ENCODE results near the gene RIPK1.
"Not testable (repeated sequence)": the region's sequence is repeated elsewhere in the genome, so short reads cannot be mapped to it uniquely, and the experiment has no call there.

The RIPK1 gene

DNA sequence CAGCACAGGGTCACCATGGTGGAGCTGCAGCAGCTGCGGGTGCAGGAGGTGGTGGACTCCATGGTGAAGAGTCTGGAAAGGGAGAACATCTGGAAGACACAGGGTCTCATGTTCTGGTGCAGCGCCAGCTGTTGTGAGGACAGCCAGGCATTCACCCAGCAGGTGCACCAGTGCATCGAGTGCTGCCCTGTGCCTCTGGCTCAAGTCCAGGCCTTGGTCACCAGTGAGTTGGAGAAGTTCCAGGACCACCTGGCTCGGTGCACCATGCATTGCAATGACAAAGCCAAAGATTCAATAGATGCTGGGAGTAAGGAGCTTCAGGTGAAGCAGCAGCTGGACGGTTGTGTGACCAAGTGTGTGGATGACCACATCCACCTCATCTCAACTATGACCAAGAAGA, 22.9 kb upstream of the RIPK1 start:
- no peak overlapping the region for H3K4me3 ChIP-seq (ENCODE audit: low read depth, low read length)

DNA sequence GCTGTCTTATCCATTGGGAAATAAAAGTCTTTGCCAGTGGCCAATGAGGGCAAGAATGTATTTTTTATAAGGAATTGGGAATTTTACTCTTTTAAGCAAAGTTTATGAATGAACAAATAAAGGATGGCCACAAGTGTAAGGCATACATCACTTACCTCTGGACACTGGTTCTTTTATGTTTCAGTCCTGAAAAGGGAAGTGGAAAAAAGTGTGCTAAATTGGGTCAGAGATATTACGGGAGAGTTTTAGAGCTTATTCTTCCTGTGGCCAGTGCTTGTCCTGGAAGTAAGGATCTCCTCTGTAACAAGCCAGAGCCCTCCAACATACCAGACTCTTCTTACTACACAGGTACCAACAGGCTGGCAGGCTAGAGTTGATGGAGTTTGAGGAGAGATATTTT, 22.5 kb upstream of the RIPK1 start:
- no peak overlapping the region for H3K4me3 ChIP-seq (ENCODE audit: low read depth, low read length)

DNA sequence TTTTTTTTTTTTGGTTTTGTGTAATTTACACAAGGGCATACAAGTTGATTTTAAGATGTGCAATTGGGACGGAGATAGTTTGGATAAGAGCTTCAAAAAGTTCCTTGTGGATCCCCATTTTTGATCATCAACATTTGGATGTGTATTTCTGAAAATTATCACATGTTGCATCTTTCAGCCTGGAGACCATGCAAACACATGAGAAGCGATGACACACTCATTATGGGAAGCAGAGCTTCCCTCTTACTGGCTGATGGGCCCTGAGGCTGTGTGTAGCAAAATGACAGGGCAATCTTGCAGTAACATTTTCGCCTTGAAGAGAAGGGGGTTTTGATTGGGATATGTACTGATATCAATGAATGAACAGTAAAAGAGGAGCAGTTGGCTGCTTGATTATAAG, 22.0 kb upstream of the RIPK1 start:
- no peak overlapping the region for H3K4me3 ChIP-seq (ENCODE audit: low read depth, low read length)

DNA sequence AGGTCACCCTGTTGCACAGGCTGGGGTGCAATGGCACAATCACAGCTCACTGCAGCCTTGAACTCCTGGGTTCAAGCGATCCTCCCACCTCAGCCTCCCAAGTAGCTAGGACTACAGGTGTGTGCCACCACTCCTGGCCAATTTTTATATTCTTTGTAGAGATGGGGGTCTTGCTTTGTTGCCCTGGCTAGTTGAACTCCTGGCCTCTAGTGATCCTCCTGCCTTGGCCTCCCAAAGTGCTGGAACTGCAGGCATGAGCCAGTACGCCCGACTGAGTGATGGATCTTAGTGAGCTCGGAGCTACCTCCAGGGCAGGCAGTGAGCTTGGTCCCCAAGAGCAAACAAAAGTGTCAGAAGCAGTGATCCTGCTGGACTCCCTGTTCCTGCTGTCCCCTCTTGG, 20.3 kb upstream of the RIPK1 start:
- H3K4me3 ChIP-seq (ENCODE audit: low read depth, low read length) = not testable (repeated sequence)

DNA sequence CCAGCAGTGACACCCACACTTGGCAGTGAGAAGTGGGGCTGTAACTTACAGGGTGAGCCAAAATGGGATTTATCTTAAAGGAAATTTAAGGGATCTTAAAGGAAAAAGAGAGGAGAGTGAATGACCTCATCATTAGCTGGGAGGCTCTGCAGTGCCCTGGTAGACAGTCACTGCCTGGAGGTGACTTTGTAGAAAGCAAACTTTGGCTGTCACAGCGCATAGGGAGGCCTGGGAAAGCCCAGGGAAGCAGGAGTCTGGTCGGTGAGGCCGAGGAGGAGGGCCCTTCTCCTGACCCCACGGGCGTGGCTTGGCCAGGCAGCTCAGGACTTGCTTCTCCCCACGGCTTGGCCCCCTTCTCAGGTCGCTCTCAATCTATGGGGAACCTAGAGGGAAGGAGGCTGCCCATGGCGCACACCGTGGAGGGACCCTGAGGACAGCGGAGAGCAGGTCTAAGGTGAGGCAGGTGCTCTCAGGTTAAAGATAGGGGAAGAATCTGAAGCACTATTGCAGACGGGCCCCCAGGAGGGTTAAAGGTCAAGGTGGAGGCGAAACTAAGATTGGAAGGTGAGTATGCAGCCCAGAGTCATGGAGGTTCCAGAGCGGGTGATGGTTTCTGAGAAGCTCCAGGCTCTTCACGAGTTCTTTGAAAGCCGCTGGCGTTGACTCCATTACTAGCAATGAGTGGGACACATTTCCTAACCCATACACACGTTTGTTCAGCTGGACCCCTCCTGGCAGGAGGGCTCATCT, 15.6 kb upstream of the RIPK1 start:
- no peak overlapping the region for H3K4me3 ChIP-seq (ENCODE audit: low read depth, low read length)

DNA sequence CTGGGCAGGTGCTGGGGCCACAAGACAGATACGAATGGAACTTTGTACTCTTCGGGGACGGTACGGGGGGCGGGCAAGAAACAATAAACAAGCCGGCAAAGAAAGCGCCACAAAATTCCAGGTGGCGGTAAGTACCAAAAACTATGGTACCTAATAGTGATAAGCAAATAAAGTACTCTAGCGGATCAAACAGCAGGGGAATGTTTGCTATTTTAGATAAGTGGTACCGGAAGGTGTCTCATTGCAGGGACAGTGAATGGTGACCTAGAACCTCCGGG, 15.1 kb upstream of the RIPK1 start:
- H3K4me3 ChIP-seq (ENCODE audit: low read depth, low read length) = peak overlapping the region; percentile 40

DNA sequence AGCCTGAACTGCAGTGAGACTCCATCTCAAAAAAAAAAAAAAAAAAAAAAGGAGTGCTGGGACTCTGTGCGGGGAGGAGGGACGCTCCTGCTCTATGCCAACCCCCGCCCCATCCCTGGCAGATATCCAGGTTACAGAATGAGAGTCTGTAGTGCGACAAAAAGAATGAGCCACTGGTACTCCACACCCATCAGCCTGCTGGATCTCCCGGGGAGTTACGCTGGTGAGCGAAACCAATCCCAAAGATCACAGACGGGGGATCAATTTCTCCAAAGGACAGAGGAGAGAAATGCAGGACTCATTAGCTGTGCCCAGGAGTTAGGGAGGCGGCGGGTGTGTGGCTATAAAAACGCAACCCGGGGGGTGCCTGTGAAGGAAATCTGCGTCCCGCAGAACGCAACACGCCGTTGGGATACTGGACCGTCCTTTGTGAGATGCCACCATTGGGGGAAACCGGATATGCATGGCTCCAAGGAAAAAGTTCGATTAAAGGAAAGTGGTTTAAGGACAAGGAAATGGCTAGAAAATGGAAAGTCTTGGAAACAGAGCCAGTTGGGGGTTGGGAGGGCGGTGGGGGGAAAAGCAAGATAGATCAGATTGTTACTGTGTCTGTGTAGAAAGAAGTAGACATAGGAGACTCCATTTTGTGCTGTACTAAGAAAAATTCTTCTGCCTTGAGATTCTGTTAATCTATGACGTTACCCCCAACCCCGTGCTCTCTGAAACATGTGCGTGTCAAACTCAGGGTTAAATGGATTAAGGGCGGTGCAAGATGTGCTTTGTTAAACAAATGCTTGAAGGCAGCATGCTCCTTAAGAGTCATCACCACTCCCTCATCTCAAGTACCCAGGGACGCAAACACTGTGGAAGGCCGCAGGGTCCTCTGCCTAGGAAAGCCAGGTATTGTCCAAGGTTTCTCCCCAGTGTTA, 13.8 kb upstream of the RIPK1 start:
- peak overlapping the region; percentile 9 for H3K4me3 ChIP-seq (ENCODE audit: low read depth, low read length)

DNA sequence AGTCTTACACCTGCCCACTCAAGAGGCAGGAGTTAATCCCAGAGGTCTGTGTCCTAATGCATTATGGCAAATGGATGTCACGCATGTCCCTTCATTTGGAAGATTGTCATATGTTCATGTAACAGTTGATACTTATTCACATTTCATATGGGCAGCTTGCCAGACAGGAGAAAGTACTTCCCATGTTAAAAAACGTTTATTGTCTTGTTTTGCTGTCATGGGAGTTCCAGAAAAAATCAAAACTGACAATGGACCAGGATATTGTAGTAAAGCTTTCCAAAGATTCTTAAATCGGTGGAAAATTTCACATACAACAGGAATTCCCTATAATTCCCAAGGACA, 13.2 kb upstream of the RIPK1 start:
- not testable (repeated sequence) for H3K4me3 ChIP-seq (ENCODE audit: low read depth, low read length)

DNA sequence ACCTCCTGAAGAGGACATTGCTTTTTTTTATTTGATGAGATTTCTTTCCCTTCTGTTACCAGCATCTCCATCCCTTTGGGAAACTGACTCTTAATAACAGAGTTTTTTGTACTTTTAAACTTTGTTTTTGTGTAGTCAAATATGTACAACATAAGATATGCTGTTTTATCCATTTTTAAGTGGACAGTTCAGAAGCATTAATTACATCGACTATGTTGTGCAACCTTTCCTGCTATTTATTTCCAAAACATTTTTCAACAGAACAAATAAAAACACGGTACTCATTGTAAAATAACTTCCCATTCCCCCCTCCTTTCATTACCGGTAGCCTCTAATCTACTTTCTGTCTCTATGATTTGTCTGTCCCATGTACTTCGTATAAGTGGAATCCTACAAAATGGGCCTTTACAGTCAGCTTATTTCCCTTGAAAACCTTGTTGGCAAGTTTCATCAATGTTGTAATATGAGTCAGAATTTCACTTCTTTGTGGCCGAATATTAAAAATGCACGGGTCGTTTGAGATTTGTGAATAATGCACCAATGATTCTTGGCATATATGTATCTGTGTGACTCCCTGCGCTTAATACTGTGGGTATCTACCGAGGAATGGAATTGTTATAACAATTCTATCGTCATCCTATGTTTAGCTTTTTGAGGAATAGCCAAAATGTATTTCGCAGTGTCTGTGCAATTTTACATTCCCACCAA, 11.1 kb upstream of the RIPK1 start:
- H3K4me3 ChIP-seq (ENCODE audit: low read depth, low read length) = no peak overlapping the region

DNA sequence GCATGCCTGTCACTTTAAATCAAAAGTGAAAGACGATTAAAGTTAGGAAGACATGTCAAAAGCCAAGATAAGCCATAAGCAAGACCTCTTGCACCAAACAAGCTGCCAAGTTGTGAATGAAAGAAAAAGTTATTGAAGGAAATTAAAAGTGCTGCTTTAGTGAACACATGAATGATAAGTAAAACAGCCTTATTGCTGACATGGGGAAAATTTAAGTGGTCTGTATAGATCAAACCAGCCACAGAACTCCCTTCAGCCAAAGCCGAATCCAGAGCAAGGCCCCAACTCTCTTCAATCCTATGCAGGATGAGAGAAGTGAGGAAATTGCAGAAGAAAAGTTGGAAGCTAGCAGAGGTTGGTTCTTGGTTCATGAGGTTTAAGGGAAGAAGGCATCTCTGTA, 9.3 kb upstream of the RIPK1 start:
- no peak overlapping the region for H3K4me3 ChIP-seq (ENCODE audit: low read depth, low read length)

DNA sequence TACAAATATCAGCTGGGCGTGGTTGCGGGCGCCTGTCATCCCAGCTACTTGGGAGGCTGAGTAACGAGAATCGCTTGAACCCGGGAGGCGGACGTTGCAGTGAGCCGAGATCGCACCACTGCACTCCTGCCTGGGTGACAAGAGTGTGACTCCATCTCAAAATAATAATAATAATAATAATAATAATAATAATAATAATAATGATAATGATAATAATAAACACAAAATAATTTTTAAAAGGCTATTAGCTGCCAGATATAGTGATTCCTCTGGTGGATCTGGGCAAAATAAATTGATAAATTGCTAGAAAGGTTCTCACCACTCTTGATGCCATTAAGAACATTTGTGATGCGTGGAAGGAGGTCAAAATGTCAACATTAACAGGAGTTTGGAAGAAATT, 8.2 kb upstream of the RIPK1 start:
- not testable (repeated sequence) for H3K4me3 ChIP-seq (ENCODE audit: low read depth, low read length)

DNA sequence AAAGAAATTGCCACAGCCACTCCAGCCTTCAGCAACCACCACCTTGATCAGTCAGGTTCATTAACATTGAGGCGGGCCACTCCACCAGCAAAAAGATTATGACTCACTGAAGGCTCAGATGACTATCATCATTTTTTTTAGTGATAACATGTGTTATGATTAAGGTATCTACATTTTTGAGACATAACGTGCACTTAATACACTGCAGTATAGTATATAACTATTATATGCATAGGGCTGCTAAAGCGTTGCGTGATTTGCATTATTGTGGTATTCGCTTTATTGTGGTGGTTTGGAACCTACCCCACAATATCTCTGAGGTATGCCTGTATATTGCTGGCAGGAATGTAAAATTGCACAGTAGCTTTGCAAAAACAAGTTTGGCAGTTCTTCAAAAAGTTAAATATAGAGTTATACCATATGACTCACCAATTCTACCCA, 6.8 kb upstream of the RIPK1 start:
- no peak overlapping the region for H3K4me3 ChIP-seq (ENCODE audit: low read depth, low read length)

DNA sequence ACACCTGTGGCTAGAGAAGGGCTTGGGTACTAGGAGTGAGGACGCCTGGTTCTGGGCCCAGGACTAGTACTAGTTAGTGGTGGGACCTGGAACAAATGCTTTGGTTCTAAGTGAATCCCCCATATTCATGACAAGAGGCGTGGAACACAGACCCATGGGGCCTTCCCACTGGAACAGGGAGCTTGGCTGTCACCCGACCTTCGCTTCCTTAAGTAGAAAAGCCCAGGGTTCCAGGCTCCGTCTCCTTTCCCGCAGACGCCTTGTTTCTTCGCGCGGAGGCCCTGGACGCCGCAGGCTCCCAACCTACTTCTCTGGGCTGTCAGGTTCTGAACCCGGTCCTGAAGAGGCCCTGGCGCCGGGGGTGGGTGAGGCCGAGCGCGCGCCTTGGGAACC, 5.0 kb upstream of the RIPK1 start:
- peak overlapping the region; percentile 66 for H3K4me3 ChIP-seq (ENCODE audit: low read depth, low read length)

DNA sequence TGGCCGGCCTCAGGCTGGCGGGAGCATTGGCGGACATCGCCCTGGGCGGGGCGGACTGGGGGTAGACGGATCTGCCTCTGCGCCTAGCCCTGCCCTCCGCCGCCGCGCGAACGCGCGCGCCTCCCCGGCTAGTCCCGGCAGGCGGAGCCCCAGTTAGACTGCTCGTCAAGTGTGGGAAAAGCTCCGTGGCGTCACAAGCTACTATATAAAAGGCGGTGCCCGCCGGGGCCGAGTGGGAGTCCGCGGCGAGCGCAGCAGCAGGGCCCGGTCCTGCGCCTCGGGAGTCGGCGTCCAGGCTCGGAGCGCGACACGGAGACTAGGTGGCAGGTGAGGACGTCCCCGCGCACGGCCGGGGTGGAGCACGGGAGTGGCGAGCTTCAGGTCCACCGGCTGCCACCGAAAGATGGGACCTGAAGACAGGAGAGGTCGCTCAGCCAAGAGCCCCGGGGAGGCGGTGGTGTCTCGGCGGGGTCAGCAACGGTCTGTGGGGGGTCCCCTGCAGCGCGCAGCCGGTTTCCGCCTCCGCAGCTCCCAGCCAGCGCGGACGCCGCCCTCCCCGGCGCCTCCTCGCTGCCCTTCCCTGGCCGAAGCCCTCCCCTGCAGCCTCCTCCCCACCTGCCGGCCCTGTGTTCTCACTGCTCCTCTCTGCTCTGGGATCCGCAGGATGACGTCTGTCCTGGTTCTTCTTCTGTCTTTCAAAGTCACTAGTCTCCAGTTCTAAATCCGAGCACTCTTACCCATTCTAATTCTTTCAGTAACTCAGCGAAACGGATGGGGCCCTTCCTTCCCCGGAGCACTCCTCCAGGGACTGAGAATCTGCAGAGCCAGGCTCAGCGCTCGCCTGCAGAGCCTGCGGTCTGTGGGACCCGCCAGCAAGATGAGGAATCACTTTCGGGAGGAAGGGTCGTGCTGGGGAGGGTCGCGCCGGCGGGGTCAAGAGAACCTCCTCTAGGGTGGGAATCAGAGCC, 4.3 kb upstream of the RIPK1 start:
- H3K4me3 ChIP-seq (ENCODE audit: low read depth, low read length) = peak overlapping the region; percentile 66

DNA sequence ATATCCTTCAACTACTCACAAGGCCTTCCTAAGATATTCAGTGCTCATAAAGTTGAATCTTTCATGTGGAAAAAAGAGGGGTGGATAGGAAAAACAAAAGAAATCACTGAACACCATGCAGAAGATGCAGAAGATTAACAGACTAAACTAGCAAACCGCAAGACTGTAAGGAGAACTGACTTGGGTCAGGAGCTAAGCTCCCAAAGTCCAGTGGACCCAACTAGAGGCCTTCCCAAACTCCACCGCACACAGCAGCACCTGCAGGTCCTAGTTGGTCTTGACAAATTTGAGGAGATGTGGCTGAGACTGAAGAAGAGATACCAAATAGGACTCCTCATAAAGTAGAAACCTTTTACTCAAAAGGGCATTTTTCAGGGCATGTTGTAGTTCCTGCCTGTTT, 3.3 kb downstream of the RIPK1 start:
- no peak overlapping the region for H3K4me3 ChIP-seq (ENCODE audit: low read depth, low read length)

DNA sequence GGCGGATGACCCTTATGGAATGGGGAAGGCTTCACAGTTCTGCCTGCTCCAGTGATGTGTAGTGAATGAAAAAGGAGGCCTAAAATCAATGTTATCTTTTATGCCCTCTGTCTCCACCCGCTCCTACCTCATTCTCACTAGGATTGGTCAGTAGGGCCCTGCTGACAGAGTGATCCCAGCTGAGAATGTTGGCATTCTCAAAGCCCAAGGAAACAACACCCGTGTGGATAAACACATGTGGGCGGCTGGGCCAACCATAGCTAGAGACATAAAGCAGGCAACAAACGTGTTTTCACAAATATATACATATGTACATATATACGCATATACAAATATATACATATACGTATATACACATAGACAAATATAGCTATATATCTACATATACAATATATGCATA, 4.5 kb downstream of the RIPK1 start:
- H3K4me3 ChIP-seq (ENCODE audit: low read depth, low read length) = no peak overlapping the region

DNA sequence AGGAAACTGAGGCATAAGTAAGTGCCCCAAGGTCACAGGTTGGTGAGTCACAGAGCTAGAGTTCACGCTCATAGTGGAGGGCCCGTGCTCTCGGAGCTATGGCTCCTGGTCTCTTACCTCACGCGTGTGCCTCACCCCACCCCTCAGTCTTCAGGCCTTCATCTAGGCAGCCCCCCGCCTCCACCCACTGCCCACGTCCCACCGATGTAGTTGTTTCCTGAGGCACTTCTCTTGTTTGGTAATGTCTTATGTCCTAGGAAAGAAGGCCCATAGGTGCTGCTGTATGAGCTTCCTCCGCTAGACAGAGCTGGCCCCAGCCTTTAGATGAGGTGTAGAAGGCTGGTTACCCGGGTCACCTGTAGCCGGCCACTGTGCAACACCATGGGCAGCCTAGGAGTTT, 5.1 kb downstream of the RIPK1 start:
- H3K4me3 ChIP-seq (ENCODE audit: low read depth, low read length) = no peak overlapping the region

DNA sequence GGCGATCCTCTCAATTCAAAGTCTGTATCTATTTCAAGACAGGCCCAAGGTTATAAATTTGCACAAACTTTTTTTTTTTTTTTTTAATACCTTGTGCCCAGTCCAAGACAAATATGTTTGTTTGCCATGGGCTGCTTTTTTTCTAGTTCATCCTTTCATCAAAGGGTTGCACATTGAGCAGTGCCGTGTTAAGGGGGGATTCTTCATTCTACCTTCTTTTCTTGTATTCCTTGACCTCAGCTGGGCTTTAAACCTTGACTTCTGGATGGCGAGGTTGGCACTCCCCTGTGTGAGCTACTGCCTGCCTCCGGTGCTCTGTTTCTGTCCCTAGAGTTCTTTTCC, 7.4 kb downstream of the RIPK1 start:
- H3K4me3 ChIP-seq (ENCODE audit: low read depth, low read length) = no peak overlapping the region

DNA sequence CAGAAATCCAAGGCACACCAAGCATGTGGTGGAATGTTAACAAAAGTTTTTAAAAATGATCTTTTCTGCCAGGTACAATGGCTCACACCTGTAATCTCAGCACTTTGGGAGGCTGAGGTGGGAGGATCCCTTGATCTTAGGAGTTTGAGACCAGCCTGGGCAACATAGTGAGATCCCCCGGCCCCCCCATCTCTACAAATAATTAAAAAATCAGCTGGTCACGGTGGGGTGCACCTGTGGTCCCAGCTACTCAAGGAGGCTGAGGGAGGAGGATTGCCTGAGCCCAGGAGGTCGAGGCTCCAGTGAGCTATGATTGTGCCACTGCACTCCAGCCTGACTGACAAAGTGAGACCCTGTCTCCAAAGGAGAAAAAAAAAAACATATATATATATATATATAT, 8.0 kb downstream of the RIPK1 start:
- H3K4me3 ChIP-seq (ENCODE audit: low read depth, low read length) = no peak overlapping the region

DNA sequence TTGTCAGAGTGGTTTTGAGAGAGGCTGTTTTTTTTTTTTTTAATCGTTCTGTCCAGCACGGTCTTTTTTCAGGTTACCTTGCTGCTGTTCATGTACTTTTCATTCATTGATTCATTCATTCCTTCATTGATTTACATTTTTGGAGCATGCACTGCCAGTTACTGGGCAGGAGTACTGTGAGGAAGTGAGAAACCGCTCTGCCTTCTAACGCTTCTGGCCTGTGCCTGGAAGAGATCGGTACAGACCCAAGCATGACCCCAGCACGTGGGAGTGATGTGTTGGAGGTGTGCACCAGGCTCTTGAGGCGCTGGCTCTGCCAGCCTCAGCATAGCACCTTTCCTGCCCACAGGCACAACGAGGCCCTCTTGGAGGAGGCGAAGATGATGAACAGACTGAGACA, 9.1 kb downstream of the RIPK1 start:
- H3K4me3 ChIP-seq (ENCODE audit: low read depth, low read length) = no peak overlapping the region

DNA sequence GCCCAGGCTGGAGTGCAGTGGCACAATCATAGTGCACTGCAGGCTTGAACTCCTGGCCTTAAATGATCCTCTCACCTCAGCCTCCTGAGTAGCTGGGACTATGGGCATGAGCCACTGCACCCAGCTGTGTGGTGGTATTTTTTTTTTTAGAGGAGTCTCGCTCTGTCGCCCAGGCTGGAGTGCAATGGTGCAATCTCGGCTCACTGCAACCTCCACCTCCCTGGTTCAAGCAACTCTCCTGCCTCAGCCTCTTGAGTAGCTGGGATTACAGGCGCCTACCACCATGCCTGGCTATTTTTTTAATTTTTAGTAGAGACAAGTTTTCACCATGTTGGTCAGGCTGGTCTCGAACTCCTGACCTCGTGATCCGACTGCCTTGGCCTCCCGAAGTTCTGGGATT, 10.7 kb downstream of the RIPK1 start:
- not testable (repeated sequence) for H3K4me3 ChIP-seq (ENCODE audit: low read depth, low read length)
